ENCODE data around the gene DLG2. TPM values are rescaled to one million over a fixed set of nuclear protein-coding genes. Genes with fewer than 3 reads are reported as not detected.

The DLG2 gene
- total RNA-seq, 1 donor from 2014 or later: 0.43 TPM

GRCh38 chr11:83760932-83761331, 1866.2 kb downstream of the DLG2 start:
- Histone ChIP-seq H3K4me3 (no peak overlapping the region), H3K36me3 (no peaks in the 10 kb centered on the region), H3K9me3 (no peaks in the 10 kb centered on the region), H3K27ac (no peak overlapping the region), H3K27me3 (no peaks in the 10 kb centered on the region), H3K4me1 (no peaks in the 10 kb centered on the region)
- no peak for DNase-seq (ENCODE audit: low spot score in 2 of 2)
- no peak for TF ChIP-seq CTCF (IDR thresholded peaks at IDR 0.05)
- intact Hi-C loops (cut with DNase I): no loop called here

GRCh38 chr11:83759148-83759547, 1868.0 kb downstream of the DLG2 start:
- TF ChIP-seq CTCF (IDR thresholded peaks at IDR 0.05): no peak
- no peak overlapping the region for H3K27ac ChIP-seq
- H3K27me3 ChIP-seq: no peaks in the 10 kb centered on the region
- no peak for DNase-seq (ENCODE audit: low spot score in 2 of 2)
- intact Hi-C loops (cut with DNase I): no loop called here
- H3K4me3 ChIP-seq: no peak overlapping the region
- H3K36me3 ChIP-seq: no peaks in the 10 kb centered on the region
- H3K4me1 ChIP-seq: no peaks in the 10 kb centered on the region
- H3K9me3 ChIP-seq: no peaks in the 10 kb centered on the region

- Histone ChIP-seq H3K36me3 (no peaks in the 10 kb centered on the region), H3K4me3 (no peak overlapping the region), H3K9me3 (no peaks in the 10 kb centered on the region), H3K4me1 (no peaks in the 10 kb centered on the region), H3K27me3 (no peaks in the 10 kb centered on the region), H3K27ac (no peak overlapping the region)
- intact Hi-C loops (cut with DNase I): no loop called here
- TF ChIP-seq CTCF (IDR thresholded peaks at IDR 0.05): no peak
- DNase-seq (ENCODE audit: low spot score in 2 of 2): no peak
Observed at GRCh38 chr11:83751041-83751440, 1876.1 kb downstream of the DLG2 start.

GRCh38 chr11:83746921-83747585, 1880.1 kb downstream of the DLG2 start:
- Histone ChIP-seq H3K9me3 (no peaks in the 10 kb centered on the region), H3K27ac (no peak overlapping the region), H3K4me1 (no peaks in the 10 kb centered on the region), H3K4me3 (no peak overlapping the region), H3K36me3 (no peaks in the 10 kb centered on the region), H3K27me3 (no peaks in the 10 kb centered on the region)
- no peak for DNase-seq (ENCODE audit: low spot score in 2 of 2)
- intact Hi-C loops (cut with DNase I): no loop called here
- no peak for TF ChIP-seq CTCF (IDR thresholded peaks at IDR 0.05)

- Histone ChIP-seq H3K27me3 (no peaks in the 10 kb centered on the region), H3K4me1 (no peaks in the 10 kb centered on the region), H3K4me3 (no peak overlapping the region), H3K27ac (no peak overlapping the region), H3K36me3 (no peaks in the 10 kb centered on the region), H3K9me3 (no peaks in the 10 kb centered on the region)
- DNase-seq (ENCODE audit: low spot score in 2 of 2): no peak
- intact Hi-C loops (cut with DNase I): no loop called here
- no peak for TF ChIP-seq CTCF (IDR thresholded peaks at IDR 0.05)
Observed at GRCh38 chr11:83744620-83745192, 1882.4 kb downstream of the DLG2 start.
